ENCODE results near the gene TNFAIP8L3. TPM values are rescaled to one million over a fixed set of nuclear protein-coding genes. Genes with fewer than 3 reads are reported as not detected.

Gene TNFAIP8L3
- total RNA-seq, 1 experiment from 2014 or later = 0.20 TPM

GRCh38 chr15:51030649-51031316 lies 63.9 kb downstream of the TNFAIP8L3 start:
- H3K36me3 ChIP-seq (ENCODE audit: low read depth) = no peaks in the 10 kb centered on the region
- H3K27me3 ChIP-seq (ENCODE audit: insufficient read depth, low read depth) = no peaks in the 10 kb centered on the region
- no peaks in the 10 kb centered on the region for H4K20me1 ChIP-seq (ENCODE audit: insufficient read depth)
- H2AFZ ChIP-seq = no peak overlapping the region
- TF ChIP-seq, protein P1, sequence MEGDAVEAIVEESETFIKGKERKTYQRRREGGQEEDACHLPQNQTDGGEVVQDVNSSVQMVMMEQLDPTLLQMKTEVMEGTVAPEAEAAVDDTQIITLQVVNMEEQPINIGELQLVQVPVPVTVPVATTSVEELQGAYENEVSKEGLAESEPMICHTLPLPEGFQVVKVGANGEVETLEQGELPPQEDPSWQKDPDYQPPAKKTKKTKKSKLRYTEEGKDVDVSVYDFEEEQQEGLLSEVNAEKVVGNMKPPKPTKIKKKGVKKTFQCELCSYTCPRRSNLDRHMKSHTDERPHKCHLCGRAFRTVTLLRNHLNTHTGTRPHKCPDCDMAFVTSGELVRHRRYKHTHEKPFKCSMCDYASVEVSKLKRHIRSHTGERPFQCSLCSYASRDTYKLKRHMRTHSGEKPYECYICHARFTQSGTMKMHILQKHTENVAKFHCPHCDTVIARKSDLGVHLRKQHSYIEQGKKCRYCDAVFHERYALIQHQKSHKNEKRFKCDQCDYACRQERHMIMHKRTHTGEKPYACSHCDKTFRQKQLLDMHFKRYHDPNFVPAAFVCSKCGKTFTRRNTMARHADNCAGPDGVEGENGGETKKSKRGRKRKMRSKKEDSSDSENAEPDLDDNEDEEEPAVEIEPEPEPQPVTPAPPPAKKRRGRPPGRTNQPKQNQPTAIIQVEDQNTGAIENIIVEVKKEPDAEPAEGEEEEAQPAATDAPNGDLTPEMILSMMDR (conservative IDR thresholded peaks at IDR 0.05) = no peak
- TF ChIP-seq EZH2 (IDR thresholded peaks at IDR 0.05; ENCODE audit: low read depth) = no peak
- POLR2A ChIA-PET (ENCODE audit: unreplicated experiment) = interaction anchor here (0.5 kb wide), 1 partner anchor 401 kb away, joined by 3 read pairs; no protein-coding TSS in a partner anchor
- H3F3A ChIP-seq (ENCODE audit: insufficient read depth, low read depth) = no peaks in the 10 kb centered on the region
- H3K27ac ChIP-seq = no peak overlapping the region
- peak; percentile 18 to 40 for DNase-seq
- no TSS peak for BruUV-seq (replicated peaks)
- H3K79me2 ChIP-seq (ENCODE audit: low read depth) = no peaks in the 10 kb centered on the region
- H3K9me3 ChIP-seq (ENCODE audit: insufficient read depth, low read depth) = no peaks in the 10 kb centered on the region
- H3K4me3 ChIP-seq = no peak overlapping the region
- no peaks in the 10 kb centered on the region for H3K4me1 ChIP-seq (replicated peaks; ENCODE audit: insufficient read depth)
- H3K4me2 ChIP-seq = no peak overlapping the region
- intact Hi-C loops (cut with micrococcal nuclease; ENCODE audit: unreplicated experiment) = no loop called here
- H3K9me2 ChIP-seq (ENCODE audit: insufficient read depth) = no peaks in the 10 kb centered on the region
- CTCF ChIA-PET = interaction anchor here (0.6 kb wide), 1 partner anchor 52 kb away, joined by 5 read pairs; no protein-coding TSS in a partner anchor

GRCh38 chr15:51025454-51025846 lies 69.3 kb downstream of the TNFAIP8L3 start:
- BruUV-seq (replicated peaks) = no TSS peak
- TF ChIP-seq, protein P1 (conservative IDR thresholded peaks at IDR 0.05) = no peak
- TF ChIP-seq EZH2 (IDR thresholded peaks at IDR 0.05; ENCODE audit: low read depth) = no peak
- Histone ChIP-seq H4K20me1 (ENCODE audit: insufficient read depth) (no peaks in the 10 kb centered on the region), H3K36me3 (ENCODE audit: low read depth) (no peaks in the 10 kb centered on the region), H3K4me3 (no peak overlapping the region), H3K4me1 (replicated peaks; ENCODE audit: insufficient read depth) (no peaks in the 10 kb centered on the region), H3K79me2 (ENCODE audit: low read depth) (no peaks in the 10 kb centered on the region), H3K4me2 (no peak overlapping the region), H3K9me3 (ENCODE audit: insufficient read depth, low read depth) (no peaks in the 10 kb centered on the region), H2AFZ (no peak overlapping the region), H3F3A (ENCODE audit: insufficient read depth, low read depth) (no peaks in the 10 kb centered on the region), H3K9me2 (ENCODE audit: insufficient read depth) (no peaks in the 10 kb centered on the region), H3K27me3 (ENCODE audit: insufficient read depth, low read depth) (no peaks in the 10 kb centered on the region), H3K27ac (no peak overlapping the region)
- no peak for DNase-seq
- POLR2A ChIA-PET (ENCODE audit: unreplicated experiment) = no interaction called here
- CTCF ChIA-PET = no interaction called here
- intact Hi-C loops (cut with micrococcal nuclease; ENCODE audit: unreplicated experiment) = no loop called here

- POLR2A ChIA-PET (ENCODE audit: unreplicated experiment) = no interaction called here
- H3K27ac ChIP-seq = no peak overlapping the region
- no peaks in the 10 kb centered on the region for H3K27me3 ChIP-seq (ENCODE audit: insufficient read depth, low read depth)
- no peaks in the 10 kb centered on the region for H4K20me1 ChIP-seq (ENCODE audit: insufficient read depth)
- H3K4me1 ChIP-seq (replicated peaks; ENCODE audit: insufficient read depth) = no peaks in the 10 kb centered on the region
- H3K79me2 ChIP-seq (ENCODE audit: low read depth) = no peaks in the 10 kb centered on the region
- no TSS peak for BruUV-seq (replicated peaks)
- TF ChIP-seq, protein P1 (conservative IDR thresholded peaks at IDR 0.05) = no peak
- TF ChIP-seq EZH2 (IDR thresholded peaks at IDR 0.05; ENCODE audit: low read depth) = no peak
- H3K4me3 ChIP-seq = no peak overlapping the region
- H2AFZ ChIP-seq = no peak overlapping the region
- no peak for DNase-seq
- H3K36me3 ChIP-seq (ENCODE audit: low read depth) = no peaks in the 10 kb centered on the region
- CTCF ChIA-PET = no interaction called here
- no peak overlapping the region for H3K4me2 ChIP-seq
- intact Hi-C loops (cut with micrococcal nuclease; ENCODE audit: unreplicated experiment) = no loop called here
- no peaks in the 10 kb centered on the region for H3F3A ChIP-seq (ENCODE audit: insufficient read depth, low read depth)
- H3K9me3 ChIP-seq (ENCODE audit: insufficient read depth, low read depth) = no peaks in the 10 kb centered on the region
- no peaks in the 10 kb centered on the region for H3K9me2 ChIP-seq (ENCODE audit: insufficient read depth)
Measured at GRCh38 chr15:51024735-51025453, 69.8 kb downstream of the TNFAIP8L3 start.
